Measurements from ENCODE around the gene C1QTNF12. TPM values are rescaled to one million over a fixed set of nuclear protein-coding genes. Genes with fewer than 3 reads are reported as not detected.

Gene C1QTNF12
- total RNA-seq, 1 donor from 2014 or later: 0.28 TPM

DNA sequence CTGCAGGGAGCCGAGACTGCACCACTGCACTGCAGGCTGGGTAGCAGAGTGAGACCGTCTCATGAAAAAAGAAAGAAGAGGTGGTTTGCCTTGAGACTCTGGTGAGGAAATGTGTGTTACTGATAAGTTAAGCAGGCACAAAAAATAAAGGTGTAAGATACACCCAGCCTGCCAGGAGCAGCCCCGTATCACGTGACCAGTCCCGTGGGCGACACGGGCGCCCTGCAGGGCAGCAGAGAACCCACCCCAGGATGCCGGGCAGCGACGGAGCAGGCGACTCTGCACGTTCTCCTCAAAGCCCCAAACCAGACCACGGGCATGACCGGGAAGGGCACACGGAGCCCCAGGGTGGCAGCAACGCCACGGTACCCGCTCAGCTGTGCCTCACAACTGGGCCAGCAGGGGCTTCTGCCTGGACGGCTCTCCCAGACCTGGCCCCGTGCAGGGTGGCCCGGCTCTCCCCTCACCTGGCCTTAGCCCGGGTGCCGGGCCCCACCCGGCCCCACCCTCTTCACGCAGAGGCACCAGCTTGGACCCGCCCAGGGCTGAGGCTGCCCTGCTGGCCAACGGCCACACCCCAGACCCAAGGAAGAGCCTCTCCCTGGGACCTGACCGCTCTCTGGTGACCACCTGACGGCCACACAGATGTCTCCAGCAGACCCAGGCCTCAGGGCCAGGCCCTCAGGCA, 24.5 kb downstream of the C1QTNF12 start:
- Mint-ChIP-seq H3K27me3 (ENCODE audit: insufficient read depth, low read depth) (peaks cover 9% of the 10 kb centered on the region), H3K4me3 (no peak overlapping the region), H3K27ac (peak overlapping the region; percentile 53), H3K36me3 (peaks cover 20% of the 10 kb centered on the region), H3K4me1 (no peaks in the 10 kb centered on the region), H3K9me3 (no peaks in the 10 kb centered on the region)
- no peaks in the 10 kb centered on the region for H3K36me3 ChIP-seq
- DNase-seq (ENCODE audit: low spot score): no peak
- H3K4me2 ChIP-seq: no peak overlapping the region
- peaks cover 4% of the 10 kb centered on the region for H3K79me2 ChIP-seq (ENCODE audit: low read depth)
- H3K27ac ChIP-seq: no peak overlapping the region
- H3K9me3 ChIP-seq (ENCODE audit: low read depth): no peaks in the 10 kb centered on the region
- H3K4me1 ChIP-seq: no peaks in the 10 kb centered on the region
- no peak overlapping the region for H3K9ac ChIP-seq
- H2AFZ ChIP-seq (replicated peaks): no peak overlapping the region
- H3K4me3 ChIP-seq: no peak overlapping the region
- H4K20me1 ChIP-seq (ENCODE audit: low read depth): no peaks in the 10 kb centered on the region
- H3F3A ChIP-seq (ENCODE audit: low read depth): no peaks in the 10 kb centered on the region
- H3K27me3 ChIP-seq: no peaks in the 10 kb centered on the region
- no peak for TF ChIP-seq CTCF (IDR thresholded peaks at IDR 0.05)
- TF ChIP-seq EZH2 (IDR thresholded peaks at IDR 0.05): no peak
- no peak for TF ChIP-seq EZH2phosphoT487 (IDR thresholded peaks at IDR 0.05)

GRCh38 chr1:1220197-1220596, 26.3 kb downstream of the C1QTNF12 start:
- Histone ChIP-seq H3F3A (ENCODE audit: low read depth) (no peaks in the 10 kb centered on the region), H3K9ac (no peak overlapping the region), H3K27me3 (no peaks in the 10 kb centered on the region), H2AFZ (replicated peaks) (no peak overlapping the region), H3K4me1 (no peaks in the 10 kb centered on the region), H3K4me3 (no peak overlapping the region), H3K9me3 (ENCODE audit: low read depth) (no peaks in the 10 kb centered on the region), H3K27ac (no peak overlapping the region), H3K36me3 (no peaks in the 10 kb centered on the region), H3K4me2 (no peak overlapping the region), H4K20me1 (ENCODE audit: low read depth) (no peaks in the 10 kb centered on the region), H3K79me2 (ENCODE audit: low read depth) (no peaks in the 10 kb centered on the region)
- Mint-ChIP-seq H3K4me1 (no peaks in the 10 kb centered on the region), H3K9me3 (no peaks in the 10 kb centered on the region), H3K27ac (no peak overlapping the region), H3K36me3 (peaks cover 17% of the 10 kb centered on the region), H3K27me3 (ENCODE audit: insufficient read depth, low read depth) (peaks cover 6% of the 10 kb centered on the region), H3K4me3 (no peak overlapping the region)
- TF ChIP-seq EZH2phosphoT487 (IDR thresholded peaks at IDR 0.05): no peak
- TF ChIP-seq CTCF (IDR thresholded peaks at IDR 0.05): no peak
- TF ChIP-seq EZH2 (IDR thresholded peaks at IDR 0.05): no peak
- DNase-seq (ENCODE audit: low spot score): no peak

DNA sequence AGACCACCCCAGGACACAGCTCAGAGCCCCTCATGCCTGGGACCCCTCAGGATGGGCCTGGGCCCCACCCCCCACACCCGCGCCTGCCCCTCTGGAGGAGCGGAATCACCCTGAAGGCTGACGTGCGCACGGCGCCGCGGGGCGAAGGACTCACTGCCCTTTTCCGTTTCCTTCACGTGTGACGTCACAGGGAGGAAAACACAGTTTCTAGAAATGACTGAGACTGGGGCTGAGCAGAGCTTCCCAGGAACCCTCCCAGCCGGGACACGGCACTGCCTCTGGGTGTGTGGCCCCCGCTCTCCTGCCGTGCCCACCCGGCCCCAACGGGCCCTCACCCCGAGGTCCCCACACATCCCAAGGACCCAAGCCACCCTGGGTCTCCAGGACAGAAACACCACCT, 27.2 kb downstream of the C1QTNF12 start:
- Histone ChIP-seq H3K4me3 (no peak overlapping the region), H3K4me2 (no peak overlapping the region), H2AFZ (replicated peaks) (no peak overlapping the region), H3K79me2 (ENCODE audit: low read depth) (no peaks in the 10 kb centered on the region), H3K4me1 (no peaks in the 10 kb centered on the region), H3K36me3 (no peaks in the 10 kb centered on the region), H3K27ac (no peak overlapping the region), H4K20me1 (ENCODE audit: low read depth) (no peaks in the 10 kb centered on the region), H3K9ac (no peak overlapping the region), H3K27me3 (no peaks in the 10 kb centered on the region), H3K9me3 (ENCODE audit: low read depth) (no peaks in the 10 kb centered on the region), H3F3A (ENCODE audit: low read depth) (no peaks in the 10 kb centered on the region)
- H3K27ac Mint-ChIP-seq: no peak overlapping the region
- no peaks in the 10 kb centered on the region for H3K9me3 Mint-ChIP-seq
- no peak overlapping the region for H3K4me3 Mint-ChIP-seq
- DNase-seq (ENCODE audit: low spot score): no peak
- TF ChIP-seq CTCF (IDR thresholded peaks at IDR 0.05) (no peak), EZH2 (IDR thresholded peaks at IDR 0.05) (no peak), EZH2phosphoT487 (IDR thresholded peaks at IDR 0.05) (no peak)
- peaks cover 17% of the 10 kb centered on the region for H3K36me3 Mint-ChIP-seq
- no peaks in the 10 kb centered on the region for H3K4me1 Mint-ChIP-seq
- H3K27me3 Mint-ChIP-seq (ENCODE audit: insufficient read depth, low read depth): peaks cover 8% of the 10 kb centered on the region

Data from neural progenitor cell (in vitro differentiated cells).